DOHH2 (cell line): ENCODE data around the gene PHF21B.

ENCODE experiments used
- EZH2phosphoT487 ChIP-seq: fragments of 200-600 bp; sonication (generic); IDR thresholded peaks from 2 replicates; pipeline ENCODE4 v1.6.1; 2017; ENCODE audit warnings: borderline replicate concordance, mild to moderate bottlenecking, antibody characterized with exemption, low read length, moderate library complexity, mixed read lengths
- TF ChIP-seq, protein P1 (sequence below): fragments of 200-600 bp; sonication (generic); IDR thresholded peaks from one replicate; pipeline ENCODE4 v1.5.1; 2014; ENCODE audit warnings: antibody characterized with exemption, mild to moderate bottlenecking, low read depth, low read length; ENCODE audit not compliant: poor library complexity, severe bottlenecking

DNA sequence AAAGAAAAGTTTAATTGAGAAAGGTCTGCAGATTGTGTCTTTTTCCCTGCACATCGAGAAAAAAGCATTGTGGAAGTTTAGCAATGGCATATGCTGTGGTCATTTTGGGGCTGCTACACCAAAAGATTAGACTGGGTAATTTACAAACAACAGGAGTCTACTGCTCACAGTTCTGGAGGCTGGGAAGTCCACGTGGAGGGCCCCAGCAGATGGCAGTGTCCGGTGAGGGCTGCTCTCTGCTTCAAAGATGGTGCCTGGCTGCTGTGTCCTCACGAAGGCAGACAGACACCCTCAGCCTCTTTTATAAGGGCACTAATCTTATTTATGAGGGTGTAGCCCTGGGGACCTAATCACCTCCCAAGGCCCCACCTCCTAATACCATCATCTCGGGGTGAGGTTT, 21.1 kb downstream of the PHF21B start:
- TF ChIP-seq, protein P1, sequence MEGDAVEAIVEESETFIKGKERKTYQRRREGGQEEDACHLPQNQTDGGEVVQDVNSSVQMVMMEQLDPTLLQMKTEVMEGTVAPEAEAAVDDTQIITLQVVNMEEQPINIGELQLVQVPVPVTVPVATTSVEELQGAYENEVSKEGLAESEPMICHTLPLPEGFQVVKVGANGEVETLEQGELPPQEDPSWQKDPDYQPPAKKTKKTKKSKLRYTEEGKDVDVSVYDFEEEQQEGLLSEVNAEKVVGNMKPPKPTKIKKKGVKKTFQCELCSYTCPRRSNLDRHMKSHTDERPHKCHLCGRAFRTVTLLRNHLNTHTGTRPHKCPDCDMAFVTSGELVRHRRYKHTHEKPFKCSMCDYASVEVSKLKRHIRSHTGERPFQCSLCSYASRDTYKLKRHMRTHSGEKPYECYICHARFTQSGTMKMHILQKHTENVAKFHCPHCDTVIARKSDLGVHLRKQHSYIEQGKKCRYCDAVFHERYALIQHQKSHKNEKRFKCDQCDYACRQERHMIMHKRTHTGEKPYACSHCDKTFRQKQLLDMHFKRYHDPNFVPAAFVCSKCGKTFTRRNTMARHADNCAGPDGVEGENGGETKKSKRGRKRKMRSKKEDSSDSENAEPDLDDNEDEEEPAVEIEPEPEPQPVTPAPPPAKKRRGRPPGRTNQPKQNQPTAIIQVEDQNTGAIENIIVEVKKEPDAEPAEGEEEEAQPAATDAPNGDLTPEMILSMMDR = no peak
- TF ChIP-seq EZH2phosphoT487 = no peak
